Sigmoid colon (tissue), 4 donors: ENCODE data around the gene FAR1.

Source experiments
- CTCF ChIP-seq, 4 experiments: fragments of 450-650 bp in 3 of 4; fragments of 200-600 bp in 1 of 4; IDR thresholded peaks; one replicate each; pipeline ENCODE4 v1.5.1; 2016 to 2019; ENCODE audit warnings: antibody characterized with exemption in 4 of 4, mild to moderate bottlenecking in 3 of 4, moderate library complexity in 2 of 4
- EP300 ChIP-seq, 4 donors: sonication (generic); formaldehyde crosslinking; IDR thresholded peaks; one replicate each; pipeline ENCODE4 v1.6.1; 2017; ENCODE audit warnings: antibody characterized with exemption in 4 of 4
- POLR2A ChIP-seq, 2 donors: fragments of 450-650 bp; IDR thresholded peaks; one replicate each; pipeline ENCODE4 v1.6.1; 2016; ENCODE audit warnings: antibody characterized with exemption in 2 of 2, mild to moderate bottlenecking in 2 of 2, moderate library complexity in 2 of 2
- POLR2AphosphoS5 ChIP-seq, 4 donors: sonication (generic); formaldehyde crosslinking; IDR thresholded peaks; one replicate each; pipeline ENCODE4 v1.6.1; 2017; ENCODE audit warnings: antibody characterized with exemption in 4 of 4

GRCh38 chr11:13647391-13647790 lies 21.1 kb upstream of the FAR1 start:
- TF ChIP-seq EP300 (IDR thresholded peaks at IDR 0.05) (no peak), POLR2A (IDR thresholded peaks at IDR 0.05) (no peak), POLR2AphosphoS5 (IDR thresholded peaks at IDR 0.05) (no peak), CTCF (IDR thresholded peaks at IDR 0.05) (no peak)
